ENCODE results near the gene ERCC4.

DNA sequence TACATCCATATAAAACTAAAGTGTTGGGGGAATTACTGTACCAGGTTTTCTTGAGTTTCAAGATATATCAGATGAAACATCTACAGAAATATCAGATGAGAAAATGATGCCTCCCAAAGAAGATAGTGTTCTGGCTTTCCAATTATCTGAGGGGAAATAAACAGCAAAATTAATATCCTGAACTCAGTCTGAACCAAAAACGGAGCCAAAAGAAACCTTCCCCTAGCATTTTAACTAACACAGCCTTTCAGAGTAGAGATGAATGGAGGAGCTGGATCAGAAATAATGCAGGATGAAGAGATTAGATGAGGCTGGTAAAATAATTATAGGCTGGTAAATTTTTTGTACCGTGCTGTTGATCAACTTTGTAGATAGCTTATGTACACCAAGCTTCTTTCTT, 16.2 kb downstream of the ERCC4 start:
- TF ChIP-seq EZH2 (IDR thresholded peaks at IDR 0.05; ENCODE audit: insufficient read depth, poor library complexity, severe bottlenecking): no peak
- TF ChIP-seq EZH2phosphoT487 (IDR thresholded peaks at IDR 0.05; ENCODE audit: insufficient read depth, low read depth): no peak
